HFFc6 (cell line): Measurements from ENCODE around the gene SLC22A3. TPM values are rescaled to one million over a fixed set of nuclear protein-coding genes. Genes with fewer than 3 reads are reported as not detected.
"Not testable (repeated sequence)": the region's sequence is repeated elsewhere in the genome, so short reads cannot be mapped to it uniquely, and the experiment has no call there.

Experiments used
- DNase-seq: peaks from one replicate; pipeline ENCODE4 v3.0.0-alpha.2; 2018
- H3K27ac Mint-ChIP-seq: 2 replicates; pipeline ENCODE4 v1.8.0; 2020; ENCODE audit warnings: mild to moderate bottlenecking, mixed read lengths
- H3K27me3 Mint-ChIP-seq: 2 replicates; pipeline ENCODE4 v1.8.0; 2021; ENCODE audit warnings: mild to moderate bottlenecking, moderate library complexity, mixed read lengths; ENCODE audit not compliant: insufficient read depth
- H3K36me3 Mint-ChIP-seq: 2 replicates; pipeline ENCODE4 v1.8.0; 2021; ENCODE audit warnings: low read depth, mixed read lengths
- H3K4me1 Mint-ChIP-seq: 2 replicates; pipeline ENCODE4 v1.8.0; 2020; ENCODE audit warnings: low read depth, mixed read lengths
- H3K4me3 Mint-ChIP-seq: 2 replicates; pipeline ENCODE4 v1.8.0; 2020; ENCODE audit warnings: mild to moderate bottlenecking, moderate library complexity, mixed read lengths
- H3K9me3 Mint-ChIP-seq: 2 replicates; pipeline ENCODE4 v1.8.0; 2020; ENCODE audit warnings: mild to moderate bottlenecking, mixed read lengths
- total RNA-seq, 6 experiments: library from RNA; stranded (reverse); fragmentation: NEBNext Ultra II Directional; extraction: Animal tissue kit (Norgen Biotek cat#: 25700); gene quantifications; 2 replicates in 1 of 6; 3 replicates in 5 of 6; pipeline ENCODE4 v1.2.3, GENCODE V29; 2021
- TF ChIP-seq, protein P1 (sequence below): fragments of 200-600 bp; sonication (generic); IDR thresholded peaks from 2 replicates; pipeline ENCODE4 v1.5.0; 2021; ENCODE audit warnings: antibody characterized with exemption, mild to moderate bottlenecking

Gene SLC22A3
- total RNA-seq, 6 experiments from 2014 or later: not detected

DNA sequence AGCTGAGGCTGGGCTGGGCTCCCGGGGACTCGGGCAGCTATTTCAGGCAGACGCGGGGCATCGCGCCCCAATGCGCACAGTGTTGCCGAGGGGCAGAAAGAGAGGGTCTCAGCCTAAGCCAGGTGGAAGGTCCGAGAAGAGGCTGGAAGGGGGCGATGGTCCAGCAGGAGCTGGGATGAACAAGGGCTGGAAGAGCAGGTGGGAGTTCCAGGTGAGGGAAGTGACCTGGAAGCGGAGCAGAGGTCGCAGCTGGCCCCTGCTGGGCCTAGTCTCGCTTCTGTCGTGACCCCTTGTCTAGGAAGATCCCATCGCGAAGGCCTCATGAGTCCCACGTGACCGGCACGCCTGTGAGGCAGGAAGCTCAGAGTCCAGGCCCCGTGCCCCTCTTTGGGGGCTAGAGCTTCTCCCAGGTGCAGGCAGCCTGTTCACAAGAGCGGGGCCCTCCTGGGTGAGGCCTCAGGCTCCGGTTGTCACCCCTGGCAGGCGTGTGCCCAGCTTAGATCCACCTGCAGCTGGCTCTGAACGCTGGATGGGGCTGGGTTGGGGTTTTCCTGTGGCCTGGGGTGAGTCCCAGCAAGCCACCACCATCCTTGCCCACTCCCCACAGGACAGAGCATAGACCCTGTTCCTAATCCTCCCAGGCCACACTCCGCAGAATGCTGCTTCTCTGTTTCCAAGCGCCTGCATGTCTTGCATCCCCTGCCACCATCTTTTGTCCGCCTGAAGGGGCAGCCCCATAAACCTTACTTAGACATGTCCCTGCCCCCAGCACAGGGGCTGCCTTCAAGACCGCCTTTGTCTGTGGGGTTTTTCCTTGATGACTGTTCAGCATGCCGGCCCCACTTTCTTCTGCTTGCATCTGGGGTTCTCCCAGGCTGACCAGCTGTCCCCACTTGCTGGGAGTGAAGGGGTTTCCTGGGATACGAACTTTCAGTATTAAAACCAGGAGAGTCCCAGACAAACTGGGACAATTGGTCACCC is 15.1 kb downstream of the SLC22A3 start:
- Mint-ChIP-seq H3K4me3 (no peak overlapping the region), H3K9me3 (peaks cover 28% of the 10 kb centered on the region), H3K27me3 (no peaks in the 10 kb centered on the region; the same call in 1 of the 2 replicates), H3K4me1 (no peaks in the 10 kb centered on the region), H3K36me3 (no peaks in the 10 kb centered on the region), H3K27ac (no peak overlapping the region)
- no peak for DNase-seq
- TF ChIP-seq, protein P1, sequence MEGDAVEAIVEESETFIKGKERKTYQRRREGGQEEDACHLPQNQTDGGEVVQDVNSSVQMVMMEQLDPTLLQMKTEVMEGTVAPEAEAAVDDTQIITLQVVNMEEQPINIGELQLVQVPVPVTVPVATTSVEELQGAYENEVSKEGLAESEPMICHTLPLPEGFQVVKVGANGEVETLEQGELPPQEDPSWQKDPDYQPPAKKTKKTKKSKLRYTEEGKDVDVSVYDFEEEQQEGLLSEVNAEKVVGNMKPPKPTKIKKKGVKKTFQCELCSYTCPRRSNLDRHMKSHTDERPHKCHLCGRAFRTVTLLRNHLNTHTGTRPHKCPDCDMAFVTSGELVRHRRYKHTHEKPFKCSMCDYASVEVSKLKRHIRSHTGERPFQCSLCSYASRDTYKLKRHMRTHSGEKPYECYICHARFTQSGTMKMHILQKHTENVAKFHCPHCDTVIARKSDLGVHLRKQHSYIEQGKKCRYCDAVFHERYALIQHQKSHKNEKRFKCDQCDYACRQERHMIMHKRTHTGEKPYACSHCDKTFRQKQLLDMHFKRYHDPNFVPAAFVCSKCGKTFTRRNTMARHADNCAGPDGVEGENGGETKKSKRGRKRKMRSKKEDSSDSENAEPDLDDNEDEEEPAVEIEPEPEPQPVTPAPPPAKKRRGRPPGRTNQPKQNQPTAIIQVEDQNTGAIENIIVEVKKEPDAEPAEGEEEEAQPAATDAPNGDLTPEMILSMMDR: no peak

DNA sequence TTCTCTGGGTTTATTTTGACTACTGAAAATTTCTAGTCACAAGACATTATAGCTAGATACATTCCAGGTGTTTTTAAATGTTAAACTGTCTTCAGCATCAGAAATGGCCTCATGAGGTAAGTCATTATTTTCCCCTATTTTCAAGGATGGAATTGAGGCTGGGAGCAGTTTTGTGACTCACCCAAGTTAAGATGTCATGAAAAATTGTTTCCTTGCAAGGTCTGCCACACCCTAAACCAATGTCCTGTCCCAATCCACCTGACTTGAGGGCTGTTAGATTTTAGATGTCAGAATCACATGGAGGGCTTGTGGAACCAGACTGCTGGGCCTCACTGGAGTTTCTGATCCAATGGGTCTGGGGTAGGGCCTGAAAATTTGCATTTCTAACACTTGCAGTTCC is 16.9 kb downstream of the SLC22A3 start:
- no peak overlapping the region for H3K4me3 Mint-ChIP-seq
- H3K27me3 Mint-ChIP-seq: no peaks in the 10 kb centered on the region; the same call in 1 of the 2 replicates
- H3K36me3 Mint-ChIP-seq: no peaks in the 10 kb centered on the region
- DNase-seq: no peak
- no peaks in the 10 kb centered on the region for H3K4me1 Mint-ChIP-seq
- TF ChIP-seq, protein P1: no peak
- H3K9me3 Mint-ChIP-seq: peaks cover 35% of the 10 kb centered on the region
- no peak overlapping the region for H3K27ac Mint-ChIP-seq

DNA sequence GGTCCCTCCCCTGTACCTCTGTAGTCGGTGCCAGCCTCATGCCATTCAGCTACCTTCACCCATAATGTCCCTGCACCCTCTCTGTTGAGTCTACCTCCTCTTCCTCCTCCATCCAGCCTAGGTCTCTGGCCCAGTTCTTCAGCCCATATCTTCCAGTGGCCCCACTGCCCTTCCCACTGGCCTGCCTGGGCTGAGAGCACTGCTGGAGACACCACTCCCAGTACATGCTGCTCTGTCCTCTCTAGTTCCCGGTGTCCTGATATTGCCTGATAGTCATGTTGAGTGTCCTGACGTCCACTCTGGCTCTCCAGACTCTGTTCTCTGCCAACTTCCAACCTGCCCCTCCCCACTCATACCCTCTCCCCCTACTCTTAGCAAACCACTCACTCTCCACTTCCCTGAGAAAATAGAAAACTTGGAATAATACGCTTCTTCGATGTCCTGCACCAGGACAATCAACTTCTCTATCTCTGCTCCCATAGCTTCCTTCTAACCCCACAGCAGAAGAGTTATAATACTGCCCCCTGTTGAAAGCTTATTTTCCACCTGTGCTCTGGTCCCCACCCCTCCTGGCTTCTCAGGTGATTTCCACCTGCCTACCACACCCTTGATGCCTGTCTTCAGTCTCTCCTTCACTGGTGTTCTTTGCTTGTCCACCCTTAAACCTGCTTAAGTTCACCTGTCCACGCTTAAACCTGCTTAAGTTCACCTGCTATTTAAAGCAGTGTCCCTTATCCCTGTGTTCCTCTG is 19.8 kb downstream of the SLC22A3 start:
- H3K4me3 Mint-ChIP-seq: no peak overlapping the region
- no peak for DNase-seq
- H3K27ac Mint-ChIP-seq: no peak overlapping the region
- H3K27me3 Mint-ChIP-seq: no peaks in the 10 kb centered on the region; the same call in 1 of the 2 replicates
- TF ChIP-seq, protein P1: no peak
- H3K36me3 Mint-ChIP-seq: no peaks in the 10 kb centered on the region
- peaks cover 51% of the 10 kb centered on the region for H3K9me3 Mint-ChIP-seq
- no peaks in the 10 kb centered on the region for H3K4me1 Mint-ChIP-seq

DNA sequence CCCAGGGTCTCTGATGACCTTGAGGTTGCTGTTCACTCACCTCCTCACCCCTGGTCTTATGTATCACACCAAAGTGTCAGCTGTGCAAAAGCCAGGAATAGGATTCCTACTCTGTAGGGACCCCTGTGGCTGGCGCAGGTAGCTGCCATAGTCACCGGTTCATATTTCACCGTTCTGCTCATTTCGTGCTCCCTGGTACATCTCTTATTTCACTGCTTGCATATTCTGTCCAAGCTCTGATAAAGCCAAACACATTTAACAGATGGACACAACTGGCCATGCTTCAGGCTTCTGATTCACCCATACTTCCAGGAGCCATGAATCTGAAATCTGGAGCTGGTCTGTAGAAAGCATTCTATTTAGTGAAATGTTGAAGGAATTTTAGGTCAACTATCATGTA is 20.5 kb downstream of the SLC22A3 start:
- Mint-ChIP-seq H3K9me3 (peaks cover 56% of the 10 kb centered on the region), H3K4me1 (no peaks in the 10 kb centered on the region), H3K27me3 (no peaks in the 10 kb centered on the region; the same call in 1 of the 2 replicates), H3K4me3 (no peak overlapping the region), H3K27ac (no peak overlapping the region), H3K36me3 (no peaks in the 10 kb centered on the region)
- TF ChIP-seq, protein P1: no peak
- no peak for DNase-seq

DNA sequence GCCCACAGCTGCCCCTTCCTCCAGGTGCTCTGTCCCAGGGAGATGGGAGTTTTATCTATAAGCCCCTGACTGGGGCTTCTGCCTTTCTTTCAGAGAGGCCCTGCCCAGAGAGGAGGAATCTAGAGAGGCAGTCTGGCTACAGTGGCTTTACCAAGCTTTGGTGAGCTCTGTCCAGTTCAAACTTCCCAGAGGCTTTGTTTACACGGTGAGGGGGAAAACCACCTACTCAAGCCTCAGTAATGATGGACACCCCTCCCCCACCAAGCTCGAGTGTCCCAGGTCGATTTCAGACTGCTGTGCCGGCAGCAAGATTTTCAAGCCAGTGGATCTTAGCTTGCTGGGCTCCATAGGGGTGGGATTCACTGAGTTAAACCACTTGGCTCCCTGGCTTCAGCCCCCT is 25.4 kb downstream of the SLC22A3 start:
- DNase-seq, H3K27ac Mint-ChIP-seq, H3K4me3 Mint-ChIP-seq, H3K4me1 Mint-ChIP-seq, H3K27me3 Mint-ChIP-seq, H3K36me3 Mint-ChIP-seq: not testable (repeated sequence)
- H3K9me3 Mint-ChIP-seq: peaks cover 49% of the 10 kb centered on the region
